OCI-LY3 (cell line): ENCODE measurements around the gene TM9SF4.

Source experiments
- EZH2phosphoT487 ChIP-seq: fragments of 200-600 bp; shearing (Covaris generic); IDR thresholded peaks from 2 replicates; pipeline ENCODE4 v1.6.1; 2018; ENCODE audit warnings: antibody characterized with exemption, mixed run types, low read depth
- TF ChIP-seq, protein P1 (sequence below): fragments of 200-600, 300-600 bp; sonication (generic); IDR thresholded peaks from 2 replicates; pipeline ENCODE4 v1.5.1; 2014; ENCODE audit warnings: antibody characterized with exemption, low read length, low read depth

DNA sequence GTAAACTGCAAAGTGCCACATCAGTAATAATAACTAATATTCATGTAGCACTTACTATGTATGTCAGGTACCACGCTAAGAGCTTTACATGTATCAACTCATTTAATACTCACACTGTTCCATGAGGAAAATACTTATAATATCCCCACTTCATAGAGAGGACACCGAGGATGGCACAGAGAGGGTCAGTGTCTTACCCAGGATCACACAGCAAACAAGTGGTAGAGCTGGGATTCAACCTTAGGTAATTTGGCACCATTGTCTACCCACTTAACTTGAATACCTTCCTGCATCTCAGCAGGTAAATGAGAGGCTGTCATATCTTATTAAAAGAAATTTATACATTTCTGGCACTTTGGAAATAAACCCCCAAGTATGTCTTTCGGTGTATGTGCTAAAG, 106.2 kb downstream of the TM9SF4 start:
- TF ChIP-seq, protein P1, sequence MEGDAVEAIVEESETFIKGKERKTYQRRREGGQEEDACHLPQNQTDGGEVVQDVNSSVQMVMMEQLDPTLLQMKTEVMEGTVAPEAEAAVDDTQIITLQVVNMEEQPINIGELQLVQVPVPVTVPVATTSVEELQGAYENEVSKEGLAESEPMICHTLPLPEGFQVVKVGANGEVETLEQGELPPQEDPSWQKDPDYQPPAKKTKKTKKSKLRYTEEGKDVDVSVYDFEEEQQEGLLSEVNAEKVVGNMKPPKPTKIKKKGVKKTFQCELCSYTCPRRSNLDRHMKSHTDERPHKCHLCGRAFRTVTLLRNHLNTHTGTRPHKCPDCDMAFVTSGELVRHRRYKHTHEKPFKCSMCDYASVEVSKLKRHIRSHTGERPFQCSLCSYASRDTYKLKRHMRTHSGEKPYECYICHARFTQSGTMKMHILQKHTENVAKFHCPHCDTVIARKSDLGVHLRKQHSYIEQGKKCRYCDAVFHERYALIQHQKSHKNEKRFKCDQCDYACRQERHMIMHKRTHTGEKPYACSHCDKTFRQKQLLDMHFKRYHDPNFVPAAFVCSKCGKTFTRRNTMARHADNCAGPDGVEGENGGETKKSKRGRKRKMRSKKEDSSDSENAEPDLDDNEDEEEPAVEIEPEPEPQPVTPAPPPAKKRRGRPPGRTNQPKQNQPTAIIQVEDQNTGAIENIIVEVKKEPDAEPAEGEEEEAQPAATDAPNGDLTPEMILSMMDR: no peak
- TF ChIP-seq EZH2phosphoT487: no peak
